GM18498 (cell line): ENCODE results near the gene LIMS2.

ENCODE experiments used
- ATAC-seq: cut with Tn5 transposase; IDR thresholded peaks from one replicate; pipeline ENCODE4 v1.9.1; 2021; ENCODE audit warnings: mild to moderate bottlenecking, moderate library complexity; ENCODE audit not compliant: unreplicated experiment

The LIMS2 gene

DNA sequence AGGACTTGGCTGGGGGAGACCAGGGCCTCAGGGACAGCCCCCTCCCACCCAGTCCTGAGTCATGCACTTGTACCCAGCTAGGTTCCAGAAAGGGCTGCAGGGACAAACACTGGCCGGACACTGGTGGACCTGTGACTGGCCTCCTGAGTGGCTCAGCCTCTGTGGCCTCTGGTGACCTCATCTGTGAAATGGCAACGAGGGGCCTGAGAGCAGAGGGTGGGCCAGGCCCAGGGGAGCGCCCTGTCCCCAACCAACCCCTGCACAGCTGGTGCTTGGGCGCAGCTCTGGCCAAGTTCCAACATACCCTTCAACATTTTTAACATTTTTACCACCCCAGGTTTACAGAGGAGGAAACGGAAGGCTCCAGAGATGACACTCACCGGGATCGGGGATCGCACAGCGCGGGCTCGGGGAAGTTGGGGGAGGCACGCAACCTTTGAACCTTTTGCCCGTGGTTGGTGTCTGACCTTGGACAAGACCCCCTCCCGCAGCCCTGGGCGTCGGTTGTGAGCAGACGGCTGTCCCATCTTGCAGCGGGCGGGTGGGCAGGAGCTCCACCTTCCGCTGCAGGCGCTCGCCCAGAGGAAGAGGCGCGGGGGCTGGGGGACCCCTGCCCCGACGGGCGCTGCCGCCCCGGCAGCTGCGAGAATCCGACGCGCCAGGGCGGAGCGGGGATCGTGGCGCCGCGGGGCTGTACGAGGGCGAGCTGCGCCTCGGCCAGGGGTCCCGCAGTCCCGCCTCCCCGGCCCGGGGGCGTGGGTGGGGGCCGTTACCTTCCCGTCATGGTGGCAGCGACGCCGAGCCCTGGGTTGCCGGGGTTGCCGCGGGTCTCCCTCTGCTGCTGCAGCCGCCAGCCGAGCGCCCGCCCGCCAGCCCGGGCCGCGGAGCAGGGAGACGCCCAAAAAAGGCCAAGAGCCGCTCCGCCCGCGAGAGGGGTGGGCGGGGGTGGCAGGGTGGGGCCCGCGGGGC lies 805 bp downstream of the LIMS2 start:
- no peak for ATAC-seq

DNA sequence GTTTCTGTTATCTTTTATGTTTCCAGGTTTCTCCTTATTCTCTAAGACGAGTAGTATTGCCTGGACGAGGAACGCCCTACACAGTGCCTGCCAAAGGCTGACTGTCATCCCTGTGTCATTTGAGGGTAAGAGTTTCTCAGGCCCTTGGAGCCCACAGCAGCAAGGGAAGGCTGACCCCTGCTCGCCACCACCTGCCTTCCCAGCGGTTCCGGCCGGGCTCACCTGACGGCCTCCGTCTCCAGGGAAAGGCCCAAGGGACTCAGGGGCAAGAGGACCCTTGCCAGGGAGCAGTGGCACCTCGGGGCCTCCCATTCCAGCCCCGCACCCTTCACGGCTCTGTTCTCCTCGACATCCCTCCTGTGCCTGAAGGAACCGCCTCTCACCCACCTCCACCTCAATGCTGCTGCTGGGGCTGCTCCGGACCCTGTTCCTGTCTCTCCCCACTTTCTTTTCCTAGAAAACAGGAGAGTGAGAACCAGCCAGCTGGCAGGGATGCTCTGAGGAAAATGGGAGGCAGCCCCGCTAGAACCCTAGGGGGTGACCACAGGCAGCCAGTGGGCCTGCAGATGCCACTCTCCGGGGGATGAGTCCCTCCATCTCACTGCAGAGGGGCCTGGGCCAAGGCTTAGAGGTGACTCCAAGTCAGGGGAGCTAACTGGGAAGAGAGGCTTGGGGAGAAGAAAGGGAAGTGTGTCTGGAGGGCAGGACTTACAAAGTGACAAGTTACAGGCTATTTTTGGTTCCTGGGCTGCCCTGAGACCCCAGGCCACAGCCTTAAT lies 1.9 kb downstream of the LIMS2 start:
- no peak for ATAC-seq

- ATAC-seq: no peak
Measured at GRCh38 chr2:127672341-127673224, 2.7 kb downstream of the LIMS2 start.

DNA sequence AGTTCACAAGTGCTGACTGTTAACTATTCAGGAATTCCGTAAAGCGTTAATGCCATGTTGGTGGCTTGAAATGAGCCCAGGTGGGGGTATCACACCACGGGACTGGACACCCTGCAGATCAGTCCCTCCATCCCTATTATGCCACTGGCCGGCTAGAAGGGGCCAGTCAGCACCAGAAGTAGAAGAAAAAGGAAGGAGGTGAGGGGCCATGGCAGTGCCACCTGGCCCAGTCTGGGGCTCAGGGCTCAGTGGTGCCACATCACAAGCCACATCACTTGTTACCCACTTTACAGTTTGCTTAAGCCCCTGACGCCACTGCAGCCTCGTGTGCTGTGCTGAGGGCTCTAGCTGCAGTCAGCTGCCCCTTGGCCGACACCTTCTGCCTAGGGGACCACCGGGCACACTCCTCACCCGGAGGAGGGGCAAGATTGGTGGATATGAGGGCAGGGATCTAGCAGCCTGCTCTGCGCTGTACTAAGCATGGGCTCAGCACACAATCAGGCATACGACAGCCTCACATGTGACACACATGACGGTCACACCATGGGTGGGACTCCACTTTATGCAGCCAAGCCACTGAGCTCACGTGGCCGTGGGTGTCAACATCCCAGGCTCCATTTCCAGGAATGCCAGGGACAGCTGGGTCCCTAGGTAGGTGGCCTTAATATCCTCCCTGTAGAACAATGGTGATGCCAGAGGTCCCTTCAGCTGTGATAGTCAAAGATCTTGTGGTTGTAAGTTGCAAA lies 3.6 kb downstream of the LIMS2 start:
- no peak for ATAC-seq

DNA sequence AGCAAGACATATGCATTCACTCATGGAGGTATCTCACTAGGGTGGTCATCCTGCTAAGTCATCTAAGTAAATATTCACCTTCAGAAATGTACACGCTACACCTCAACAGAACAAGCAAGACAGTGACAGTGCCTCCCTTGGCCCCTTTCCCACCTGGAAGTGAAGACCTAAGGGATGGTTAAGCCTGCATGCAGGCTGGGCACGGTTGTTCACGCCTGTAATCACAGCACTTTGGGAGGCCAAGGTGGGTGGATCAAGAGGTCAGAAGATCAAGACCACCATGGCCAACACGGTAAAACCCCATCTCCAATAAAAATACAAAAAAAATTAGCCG lies 4.4 kb downstream of the LIMS2 start:
- ATAC-seq: no peak

GRCh38 chr2:127670055-127670956 lies 5.0 kb downstream of the LIMS2 start:
- no peak for ATAC-seq

- ATAC-seq: no peak
Measured at GRCh38 chr2:127669056-127669455, 6.3 kb downstream of the LIMS2 start.

GRCh38 chr2:127665267-127665893 lies 9.9 kb downstream of the LIMS2 start:
- ATAC-seq: no peak

- no peak for ATAC-seq
Measured at GRCh38 chr2:127664895-127665225, 10.5 kb downstream of the LIMS2 start.

DNA sequence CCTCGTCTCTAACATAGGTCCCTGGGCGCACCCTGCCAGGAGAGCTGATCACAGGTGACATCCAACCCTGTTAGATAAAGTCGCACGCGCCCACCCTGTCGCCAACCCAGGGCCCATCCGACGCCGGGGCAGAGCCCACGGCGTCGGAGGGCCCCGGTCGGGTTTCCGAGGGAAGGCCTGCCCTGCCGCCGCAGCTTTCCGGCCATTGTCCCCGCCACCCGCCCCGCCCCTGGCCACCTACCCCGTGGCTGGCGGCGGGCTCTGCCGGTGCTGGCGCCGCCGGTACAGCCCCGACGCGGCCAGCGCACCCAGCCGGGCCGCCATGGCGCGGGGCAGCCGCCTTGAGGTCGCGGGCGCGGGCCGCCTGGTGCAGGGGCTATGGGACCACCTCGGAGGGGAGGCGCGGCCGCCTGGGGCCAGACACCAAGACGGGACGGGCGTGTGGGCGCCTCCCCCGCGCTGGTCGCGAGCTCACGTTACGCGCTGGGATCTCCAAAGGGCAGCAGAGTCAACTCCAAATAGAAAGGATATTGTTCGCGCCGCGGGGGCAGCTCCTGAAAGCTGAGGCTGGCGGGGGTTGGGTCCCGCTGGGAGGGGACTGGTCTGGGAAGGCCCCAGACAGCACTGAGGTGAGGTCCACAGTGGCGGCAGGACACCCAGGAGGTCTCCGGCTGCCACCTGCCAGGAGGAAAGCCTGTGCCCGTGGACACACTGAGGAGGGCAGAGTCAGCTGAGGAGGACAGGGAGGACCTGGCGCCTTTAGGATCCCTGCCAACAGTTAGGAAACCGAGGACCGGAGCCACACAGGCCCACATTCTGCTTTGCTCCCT lies 11.1 kb downstream of the LIMS2 start:
- ATAC-seq: no peak

GRCh38 chr2:127663566-127664064 lies 11.7 kb downstream of the LIMS2 start:
- ATAC-seq: no peak

DNA sequence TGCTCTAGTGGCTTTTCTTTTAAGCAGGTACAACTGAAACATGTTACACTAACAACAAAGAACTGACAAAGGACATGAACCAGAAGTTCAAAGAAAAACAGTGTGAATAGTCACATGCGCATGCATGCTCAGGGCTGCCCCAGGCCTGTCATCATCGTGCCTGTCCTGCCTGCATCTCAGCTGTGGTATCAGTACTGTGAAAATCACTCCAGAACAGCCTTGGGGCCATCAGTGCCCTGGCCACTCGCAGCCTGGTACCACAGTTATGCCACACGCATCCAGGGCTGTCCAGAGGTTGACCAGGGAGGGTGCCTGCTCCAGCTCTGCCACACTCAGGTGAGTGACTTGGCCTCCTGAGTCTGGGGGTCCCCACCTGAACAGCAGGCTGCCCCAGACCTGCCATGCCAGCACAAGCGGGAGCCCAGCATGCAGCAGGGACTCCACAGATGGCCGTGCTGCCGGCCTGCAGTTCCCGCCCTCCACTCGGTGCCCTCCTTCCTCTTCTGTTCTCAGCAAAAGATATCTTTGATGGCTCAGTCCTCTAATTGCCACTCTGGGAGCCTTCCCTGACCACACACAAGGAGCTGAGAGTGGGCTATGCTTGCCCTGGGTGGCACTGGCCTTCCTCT lies 12.3 kb downstream of the LIMS2 start:
- ATAC-seq: no peak

DNA sequence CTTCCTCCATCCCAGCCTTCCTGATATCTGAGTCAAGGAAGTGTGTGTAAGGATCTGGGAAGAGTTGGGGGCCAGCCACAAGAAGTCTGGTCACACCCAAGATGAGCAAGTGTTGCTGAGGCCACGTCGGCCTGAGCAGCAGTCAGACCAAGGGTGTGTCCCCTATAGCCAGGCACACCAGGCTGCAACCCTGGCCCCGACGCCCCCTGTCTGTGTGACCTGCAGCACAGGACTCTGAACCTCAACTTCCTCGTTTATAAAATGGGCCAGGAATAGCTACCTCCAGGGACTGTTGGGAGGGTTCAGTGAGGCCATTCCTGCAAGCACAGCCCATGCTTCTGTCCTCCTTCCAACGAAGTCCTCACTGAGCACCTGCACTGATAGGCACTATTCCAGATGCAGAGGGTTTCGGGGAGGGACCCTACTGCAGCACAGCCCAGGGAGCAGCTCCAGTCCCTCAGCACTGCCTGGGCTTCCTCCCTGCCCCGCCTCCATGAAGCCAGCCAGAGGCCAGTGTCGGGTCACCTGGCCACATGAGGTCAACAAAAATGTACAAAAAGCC lies 13.3 kb downstream of the LIMS2 start:
- no peak for ATAC-seq

GRCh38 chr2:127661072-127661649 lies 14.2 kb downstream of the LIMS2 start:
- no peak for ATAC-seq

DNA sequence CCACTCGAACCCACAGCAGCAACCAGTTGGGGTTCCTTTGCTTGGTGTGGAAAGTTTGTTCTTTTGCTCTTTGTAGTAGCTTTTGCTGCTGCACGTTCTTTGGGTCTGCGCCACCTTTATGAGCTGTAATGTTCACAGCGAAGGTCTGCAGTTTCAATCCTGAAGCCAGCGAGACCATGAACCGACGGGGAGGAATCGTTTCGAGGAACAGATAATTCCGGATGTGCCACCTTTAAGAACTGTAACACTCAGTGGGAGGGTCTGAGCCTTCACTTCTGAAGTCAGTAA lies 15.1 kb downstream of the LIMS2 start:
- ATAC-seq: no peak

DNA sequence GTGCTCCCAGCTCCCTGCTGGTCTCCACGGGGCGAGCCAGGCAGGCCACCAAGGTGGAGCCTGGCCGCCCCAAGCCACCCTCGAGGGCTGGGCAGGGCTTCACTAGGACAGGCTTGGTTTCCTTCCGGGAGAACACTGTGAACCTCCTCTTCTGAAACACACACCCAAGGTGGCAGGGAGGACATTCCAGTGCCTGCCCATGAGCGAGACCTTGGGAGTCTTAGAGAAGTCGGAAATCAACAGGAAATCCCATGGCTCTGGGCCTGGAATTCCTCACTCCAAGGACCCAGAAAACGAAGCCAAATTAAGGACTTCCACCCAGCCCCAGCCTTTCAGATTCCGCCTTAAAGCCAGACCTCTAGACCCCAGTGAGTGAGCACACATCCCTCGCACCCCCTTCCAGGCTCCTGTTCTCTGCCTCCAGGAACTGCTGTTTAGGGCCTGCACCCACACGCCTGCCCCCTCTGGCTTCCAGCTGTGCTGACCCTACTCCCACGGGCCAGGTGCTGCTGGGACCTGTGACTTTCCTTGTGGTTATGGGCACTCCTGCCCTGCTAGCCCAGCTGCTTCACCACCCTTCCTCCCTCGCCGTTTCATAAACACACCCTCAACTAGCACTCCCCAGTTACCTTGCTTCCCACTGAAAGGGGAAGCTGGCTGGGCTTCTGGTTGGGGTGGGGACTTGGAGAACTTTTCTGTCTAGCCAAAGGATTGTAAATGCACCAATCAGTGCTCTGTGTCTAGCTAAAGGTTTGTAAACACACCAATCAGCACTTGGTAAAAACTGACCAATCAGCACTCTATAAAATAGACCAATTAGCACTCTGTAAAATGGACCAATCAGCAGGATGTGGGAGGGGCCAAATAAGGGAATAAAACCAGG lies 15.7 kb downstream of the LIMS2 start:
- ATAC-seq: no peak
